A673 (cell line): ENCODE data around the gene ASPM. TPM values are rescaled to one million over a fixed set of nuclear protein-coding genes. Genes with fewer than 3 reads are reported as not detected.

Source experiments
- BruUV-seq: library from RNA; stranded (reverse); fragments of 400-500 nt; replicated peaks from 2 replicates; lab custom pipeline; 2021; lab: Mats Ljungman, UMichigan
- CTCF ChIA-PET: fragments of 300-600 bp; sonication (Branson Sonifier 250); formaldehyde crosslinking; loops from one replicate; lab custom pipeline; 2022; ENCODE audit warnings: antibody characterized with exemption; lab: Charles Lee
- POLR2A ChIA-PET: fragments of 300-600 bp; sonication (Branson Sonifier 250); formaldehyde crosslinking; loops from one replicate; lab custom pipeline; 2022; ENCODE audit warnings: antibody characterized with exemption; ENCODE audit not compliant: low non-redundant PET; lab: Charles Lee
- DNase-seq: peaks from one replicate; pipeline ENCODE4 v3.0.0-alpha.2; 2015; ENCODE audit warnings: low spot score
- H3K27ac ChIP-seq: fragments of 200-600 bp; sonication (generic); 2 replicates; pipeline ENCODE4 v1.5.1; 2016; ENCODE audit warnings: mixed run types, low read depth, mild to moderate bottlenecking, mixed read lengths, antibody characterized with exemption, low read length; ENCODE audit not compliant: poor library complexity, severe bottlenecking
- H3K27me3 ChIP-seq: fragments of 200-600 bp; sonication (generic); replicated peaks from 2 replicates; pipeline ENCODE4 v1.6.1; 2017; ENCODE audit warnings: mixed run types, low read depth, mild to moderate bottlenecking, mixed read lengths, antibody characterized with exemption, low read length; ENCODE audit not compliant: insufficient read depth, poor library complexity
- H3K36me3 ChIP-seq: fragments of 200-600 bp; sonication (generic); 2 replicates; pipeline ENCODE4 v1.6.1; 2016; ENCODE audit warnings: mixed run types, mild to moderate bottlenecking, mixed read lengths, antibody characterized with exemption, low read length; ENCODE audit not compliant: insufficient read depth, poor library complexity, severe bottlenecking
- H3K4me1 ChIP-seq: fragments of 200-600 bp; sonication (generic); 2 replicates; pipeline ENCODE4 v1.6.1; 2017; ENCODE audit warnings: mixed run types, mild to moderate bottlenecking, mixed read lengths, antibody characterized with exemption, low read length; ENCODE audit not compliant: insufficient read depth, poor library complexity, severe bottlenecking
- H3K4me3 ChIP-seq: fragments of 200-600 bp; sonication (generic); 2 replicates; pipeline ENCODE4 v1.5.1; 2016; ENCODE audit warnings: low read depth, mixed run types, mild to moderate bottlenecking, mixed read lengths, low read length; ENCODE audit not compliant: poor library complexity, severe bottlenecking
- H3K9me3 ChIP-seq: fragments of 200-600 bp; sonication (generic); 2 replicates; pipeline ENCODE4 v1.6.1; 2016; ENCODE audit warnings: mixed run types, low read depth, mild to moderate bottlenecking, mixed read lengths, antibody characterized with exemption, low read length; ENCODE audit not compliant: poor library complexity, severe bottlenecking
- EZH2 ChIP-seq: fragments of 200-600 bp; sonication (generic); IDR thresholded peaks from 2 replicates; pipeline ENCODE4 v1.6.1; 2017; ENCODE audit warnings: borderline replicate concordance, low read depth, mild to moderate bottlenecking, mixed read lengths, antibody characterized with exemption, low read length; ENCODE audit not compliant: poor library complexity, severe bottlenecking
- intact Hi-C: fragments of 100-400 bp; cut with micrococcal nuclease; formaldehyde crosslinking; loops from one replicate; pipeline ENCODE4 v1.10.0; 2022; ENCODE audit not compliant: unreplicated experiment
- total RNA-seq: library from RNA; stranded (reverse); gene quantifications from 2 replicates; pipeline ENCODE4 v1.2.3, GENCODE V29; 2021
- TF ChIP-seq, protein P1 (sequence below): fragments of 300-800, 200-600 bp; sonication (generic); conservative IDR thresholded peaks from 2 replicates; pipeline ENCODE4 v1.5.1; 2017; ENCODE audit warnings: low read depth, mild to moderate bottlenecking, antibody characterized with exemption, low read length, moderate library complexity, mixed read lengths

ASPM gene
- total RNA-seq, 1 experiment from 2014 or later, result 78.5 TPM

DNA sequence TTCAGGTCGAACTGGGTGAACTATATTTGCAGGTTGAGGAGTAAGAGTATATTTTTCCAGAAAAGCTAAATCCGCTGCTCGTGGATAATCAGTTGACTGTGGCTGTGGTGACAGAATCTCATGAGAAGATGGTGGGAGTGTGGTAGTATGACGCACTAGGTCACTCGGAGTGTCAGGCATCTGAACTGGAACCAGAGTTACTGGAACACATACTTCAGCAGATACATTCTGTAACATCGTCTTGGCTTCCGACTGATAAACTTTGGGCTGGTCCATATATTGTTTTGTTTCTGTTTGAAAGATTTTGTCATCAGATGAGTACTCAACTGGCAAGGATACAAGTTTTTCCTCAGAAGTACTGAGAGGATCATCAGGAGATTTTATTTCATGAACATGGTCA, 13.0 kb upstream of the ASPM start:
- no peak for TF ChIP-seq EZH2
- TF ChIP-seq, protein P1, sequence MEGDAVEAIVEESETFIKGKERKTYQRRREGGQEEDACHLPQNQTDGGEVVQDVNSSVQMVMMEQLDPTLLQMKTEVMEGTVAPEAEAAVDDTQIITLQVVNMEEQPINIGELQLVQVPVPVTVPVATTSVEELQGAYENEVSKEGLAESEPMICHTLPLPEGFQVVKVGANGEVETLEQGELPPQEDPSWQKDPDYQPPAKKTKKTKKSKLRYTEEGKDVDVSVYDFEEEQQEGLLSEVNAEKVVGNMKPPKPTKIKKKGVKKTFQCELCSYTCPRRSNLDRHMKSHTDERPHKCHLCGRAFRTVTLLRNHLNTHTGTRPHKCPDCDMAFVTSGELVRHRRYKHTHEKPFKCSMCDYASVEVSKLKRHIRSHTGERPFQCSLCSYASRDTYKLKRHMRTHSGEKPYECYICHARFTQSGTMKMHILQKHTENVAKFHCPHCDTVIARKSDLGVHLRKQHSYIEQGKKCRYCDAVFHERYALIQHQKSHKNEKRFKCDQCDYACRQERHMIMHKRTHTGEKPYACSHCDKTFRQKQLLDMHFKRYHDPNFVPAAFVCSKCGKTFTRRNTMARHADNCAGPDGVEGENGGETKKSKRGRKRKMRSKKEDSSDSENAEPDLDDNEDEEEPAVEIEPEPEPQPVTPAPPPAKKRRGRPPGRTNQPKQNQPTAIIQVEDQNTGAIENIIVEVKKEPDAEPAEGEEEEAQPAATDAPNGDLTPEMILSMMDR, result no peak
- no TSS peak for BruUV-seq
- intact Hi-C loops, result no loop called here
- no peak for DNase-seq
- no peaks in the 10 kb centered on the region for H3K9me3 ChIP-seq
- H3K4me3 ChIP-seq, result no peak overlapping the region
- H3K36me3 ChIP-seq, result peaks cover 9% of the 10 kb centered on the region
- H3K4me1 ChIP-seq, result no peaks in the 10 kb centered on the region
- no peak overlapping the region for H3K27ac ChIP-seq
- POLR2A ChIA-PET, result interaction anchor here (0.7 kb wide), 1 partner anchor 182 kb away, joined by 3 read pairs; no protein-coding TSS in a partner anchor
- no peaks in the 10 kb centered on the region for H3K27me3 ChIP-seq
- CTCF ChIA-PET, result no interaction called here

DNA sequence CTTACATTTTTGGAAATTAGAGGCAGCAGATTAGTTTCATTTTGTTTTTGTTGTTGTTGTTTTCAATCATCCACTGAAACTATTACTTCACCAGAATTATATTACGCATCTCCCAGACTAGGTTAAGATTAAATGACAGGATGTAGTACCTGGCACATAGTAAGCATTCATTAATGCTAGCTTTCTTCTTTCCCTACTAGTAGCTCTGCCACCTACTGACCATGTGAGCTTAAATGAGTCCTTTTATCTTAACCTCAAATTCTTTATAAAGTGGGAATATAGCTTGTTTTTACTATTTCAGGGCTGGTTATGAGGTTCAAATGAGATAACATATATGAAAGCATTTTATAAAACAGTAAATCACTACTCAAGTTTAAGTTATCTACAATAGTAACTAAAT, 10.2 kb upstream of the ASPM start:
- Histone ChIP-seq H3K9me3 (no peaks in the 10 kb centered on the region), H3K27me3 (no peaks in the 10 kb centered on the region), H3K27ac (no peak overlapping the region), H3K4me3 (no peak overlapping the region), H3K36me3 (peaks cover 9% of the 10 kb centered on the region), H3K4me1 (no peaks in the 10 kb centered on the region)
- intact Hi-C loops, result no loop called here
- ChIA-PET CTCF (no interaction called here), POLR2A (no interaction called here)
- BruUV-seq, result no TSS peak
- no peak for DNase-seq
- TF ChIP-seq, protein P1, result peak; percentile 14; the same call in 1 of the 2 replicates
- TF ChIP-seq EZH2, result no peak

DNA sequence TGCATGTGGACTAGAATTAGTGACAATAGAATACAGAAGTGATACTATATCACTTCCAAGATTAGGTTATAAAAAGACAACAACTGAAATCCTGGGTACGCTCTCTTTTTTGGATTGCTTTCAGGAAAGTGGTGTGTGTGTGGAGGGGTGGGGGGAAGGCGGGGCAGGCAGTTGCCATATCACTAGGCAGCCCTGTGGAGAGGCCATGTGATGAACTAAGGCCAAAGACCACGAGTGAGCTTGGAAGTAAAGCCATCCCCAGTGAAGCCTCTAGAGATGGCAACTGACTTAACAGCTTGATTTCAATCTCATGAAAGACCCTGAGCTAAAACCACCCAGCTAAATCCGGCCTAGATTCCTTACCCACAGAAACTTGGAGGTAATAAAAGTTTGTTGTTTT, 6.2 kb upstream of the ASPM start:
- no peak for DNase-seq
- intact Hi-C loops, result no loop called here
- Histone ChIP-seq H3K4me1 (peaks cover 20% of the 10 kb centered on the region), H3K4me3 (no peak overlapping the region), H3K36me3 (no peaks in the 10 kb centered on the region), H3K27me3 (no peaks in the 10 kb centered on the region), H3K9me3 (no peaks in the 10 kb centered on the region), H3K27ac (no peak overlapping the region)
- no TSS peak for BruUV-seq
- ChIA-PET POLR2A (no interaction called here), CTCF (no interaction called here)
- TF ChIP-seq, protein P1, result no peak
- no peak for TF ChIP-seq EZH2
